WTC11 (cell line): ENCODE data around the gene HJURP.
A peak's percentile ranks its signal among the peaks of the same experiment; 100 is the strongest.

Experiments used
- CREB1 ChIP-seq: sonication (generic); formaldehyde crosslinking; IDR thresholded peaks from 2 replicates; pipeline ENCODE4 v1.8.0; 2023; ENCODE audit warnings: mild to moderate bottlenecking, missing genetic modification reagents
- CREM ChIP-seq: sonication (generic); formaldehyde crosslinking; IDR thresholded peaks from 2 replicates; pipeline ENCODE4 v1.8.1; 2022; ENCODE audit warnings: mild to moderate bottlenecking, missing genetic modification reagents, moderate library complexity
- IRF2 ChIP-seq: sonication (generic); formaldehyde crosslinking; IDR thresholded peaks from 2 replicates; pipeline ENCODE4 v1.8.0; 2022; ENCODE audit warnings: low read depth, missing genetic modification reagents, borderline replicate concordance
- JUN ChIP-seq: sonication (generic); formaldehyde crosslinking; IDR thresholded peaks from 2 replicates; pipeline ENCODE4 v1.8.0; 2023; ENCODE audit warnings: mild to moderate bottlenecking, missing genetic modification reagents
- NFE2L1 ChIP-seq: sonication (generic); formaldehyde crosslinking; IDR thresholded peaks from 2 replicates; pipeline ENCODE4 v1.8.1; 2023; ENCODE audit warnings: missing genetic modification reagents
- ZNF232 ChIP-seq: sonication (generic); formaldehyde crosslinking; IDR thresholded peaks from 2 replicates; pipeline ENCODE4 v1.8.0; 2022; ENCODE audit warnings: mild to moderate bottlenecking, missing genetic modification reagents
- ZNF263 ChIP-seq: sonication (generic); formaldehyde crosslinking; IDR thresholded peaks from 2 replicates; pipeline ENCODE4 v1.8.1; 2022; ENCODE audit warnings: low read depth, mild to moderate bottlenecking, moderate library complexity, missing genetic modification reagents
- TF ChIP-seq, protein P1 (sequence below): fragments of 200-600 bp; IDR thresholded peaks from 2 replicates; pipeline ENCODE4 v1.8.0; 2022; ENCODE audit warnings: antibody characterized with exemption
- TF ChIP-seq, protein P2 (sequence below): sonication (generic); formaldehyde crosslinking; IDR thresholded peaks from 2 replicates; pipeline ENCODE4 v1.8.0; 2023; ENCODE audit warnings: missing genetic modification reagents
- TF ChIP-seq, protein P3 (sequence below): sonication (generic); formaldehyde crosslinking; IDR thresholded peaks from 2 replicates; pipeline ENCODE4 v1.8.1; 2023; ENCODE audit warnings: mild to moderate bottlenecking, missing genetic modification reagents, borderline replicate concordance
- TF ChIP-seq, protein P4 (sequence below): sonication (generic); formaldehyde crosslinking; IDR thresholded peaks from 2 replicates; pipeline ENCODE4 v1.8.1; 2023; ENCODE audit warnings: mild to moderate bottlenecking, missing genetic modification reagents
- TF ChIP-seq, protein P5 (sequence below): sonication (generic); formaldehyde crosslinking; IDR thresholded peaks from 2 replicates; pipeline ENCODE4 v1.8.1; 2022; ENCODE audit warnings: mild to moderate bottlenecking, missing genetic modification reagents, moderate library complexity, borderline replicate concordance

DNA sequence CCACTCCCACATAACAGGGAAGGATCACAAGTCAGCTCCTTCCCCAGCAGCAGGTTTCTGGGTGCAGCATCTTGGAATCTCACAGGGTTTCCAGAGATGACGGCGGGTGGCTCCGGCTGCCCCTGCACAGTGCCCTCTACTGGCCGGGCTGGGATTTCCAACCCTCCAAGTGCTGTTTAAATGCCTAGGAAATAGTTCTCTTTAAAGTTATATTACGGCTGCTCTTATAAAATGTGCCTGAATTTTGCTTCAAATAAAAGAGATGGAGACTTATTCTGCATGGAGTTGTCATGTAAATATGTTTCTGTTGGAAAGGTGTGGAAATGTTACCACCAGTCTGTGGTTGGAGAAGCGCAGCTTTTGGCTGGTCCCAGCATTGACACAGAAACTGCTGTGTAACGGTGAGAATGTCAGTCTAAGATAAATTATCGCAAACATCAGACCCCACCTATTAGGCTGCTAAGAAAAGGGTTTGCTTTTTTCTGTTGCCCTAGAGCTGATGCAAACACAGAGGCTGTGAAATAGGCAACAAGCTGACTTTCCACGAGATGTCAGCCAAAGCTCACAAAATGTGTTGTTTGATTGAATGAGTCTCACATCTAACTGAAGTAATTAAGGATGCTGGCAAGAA is 3.3 kb upstream of the HJURP start:
- TF ChIP-seq, protein P1, sequence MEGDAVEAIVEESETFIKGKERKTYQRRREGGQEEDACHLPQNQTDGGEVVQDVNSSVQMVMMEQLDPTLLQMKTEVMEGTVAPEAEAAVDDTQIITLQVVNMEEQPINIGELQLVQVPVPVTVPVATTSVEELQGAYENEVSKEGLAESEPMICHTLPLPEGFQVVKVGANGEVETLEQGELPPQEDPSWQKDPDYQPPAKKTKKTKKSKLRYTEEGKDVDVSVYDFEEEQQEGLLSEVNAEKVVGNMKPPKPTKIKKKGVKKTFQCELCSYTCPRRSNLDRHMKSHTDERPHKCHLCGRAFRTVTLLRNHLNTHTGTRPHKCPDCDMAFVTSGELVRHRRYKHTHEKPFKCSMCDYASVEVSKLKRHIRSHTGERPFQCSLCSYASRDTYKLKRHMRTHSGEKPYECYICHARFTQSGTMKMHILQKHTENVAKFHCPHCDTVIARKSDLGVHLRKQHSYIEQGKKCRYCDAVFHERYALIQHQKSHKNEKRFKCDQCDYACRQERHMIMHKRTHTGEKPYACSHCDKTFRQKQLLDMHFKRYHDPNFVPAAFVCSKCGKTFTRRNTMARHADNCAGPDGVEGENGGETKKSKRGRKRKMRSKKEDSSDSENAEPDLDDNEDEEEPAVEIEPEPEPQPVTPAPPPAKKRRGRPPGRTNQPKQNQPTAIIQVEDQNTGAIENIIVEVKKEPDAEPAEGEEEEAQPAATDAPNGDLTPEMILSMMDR: peak; percentile 77
- TF ChIP-seq, protein P2, sequence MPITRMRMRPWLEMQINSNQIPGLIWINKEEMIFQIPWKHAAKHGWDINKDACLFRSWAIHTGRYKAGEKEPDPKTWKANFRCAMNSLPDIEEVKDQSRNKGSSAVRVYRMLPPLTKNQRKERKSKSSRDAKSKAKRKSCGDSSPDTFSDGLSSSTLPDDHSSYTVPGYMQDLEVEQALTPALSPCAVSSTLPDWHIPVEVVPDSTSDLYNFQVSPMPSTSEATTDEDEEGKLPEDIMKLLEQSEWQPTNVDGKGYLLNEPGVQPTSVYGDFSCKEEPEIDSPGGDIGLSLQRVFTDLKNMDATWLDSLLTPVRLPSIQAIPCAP (CRISPR knock-in tag): no peak
- TF ChIP-seq NFE2L1 (no peak), ZNF232 (CRISPR knock-in tag) (no peak), CREB1 (no peak), JUN (CRISPR knock-in tag) (no peak), IRF2 (CRISPR knock-in tag) (no peak), ZNF263 (CRISPR knock-in tag) (no peak), CREM (CRISPR knock-in tag) (no peak)
- TF ChIP-seq, protein P3, sequence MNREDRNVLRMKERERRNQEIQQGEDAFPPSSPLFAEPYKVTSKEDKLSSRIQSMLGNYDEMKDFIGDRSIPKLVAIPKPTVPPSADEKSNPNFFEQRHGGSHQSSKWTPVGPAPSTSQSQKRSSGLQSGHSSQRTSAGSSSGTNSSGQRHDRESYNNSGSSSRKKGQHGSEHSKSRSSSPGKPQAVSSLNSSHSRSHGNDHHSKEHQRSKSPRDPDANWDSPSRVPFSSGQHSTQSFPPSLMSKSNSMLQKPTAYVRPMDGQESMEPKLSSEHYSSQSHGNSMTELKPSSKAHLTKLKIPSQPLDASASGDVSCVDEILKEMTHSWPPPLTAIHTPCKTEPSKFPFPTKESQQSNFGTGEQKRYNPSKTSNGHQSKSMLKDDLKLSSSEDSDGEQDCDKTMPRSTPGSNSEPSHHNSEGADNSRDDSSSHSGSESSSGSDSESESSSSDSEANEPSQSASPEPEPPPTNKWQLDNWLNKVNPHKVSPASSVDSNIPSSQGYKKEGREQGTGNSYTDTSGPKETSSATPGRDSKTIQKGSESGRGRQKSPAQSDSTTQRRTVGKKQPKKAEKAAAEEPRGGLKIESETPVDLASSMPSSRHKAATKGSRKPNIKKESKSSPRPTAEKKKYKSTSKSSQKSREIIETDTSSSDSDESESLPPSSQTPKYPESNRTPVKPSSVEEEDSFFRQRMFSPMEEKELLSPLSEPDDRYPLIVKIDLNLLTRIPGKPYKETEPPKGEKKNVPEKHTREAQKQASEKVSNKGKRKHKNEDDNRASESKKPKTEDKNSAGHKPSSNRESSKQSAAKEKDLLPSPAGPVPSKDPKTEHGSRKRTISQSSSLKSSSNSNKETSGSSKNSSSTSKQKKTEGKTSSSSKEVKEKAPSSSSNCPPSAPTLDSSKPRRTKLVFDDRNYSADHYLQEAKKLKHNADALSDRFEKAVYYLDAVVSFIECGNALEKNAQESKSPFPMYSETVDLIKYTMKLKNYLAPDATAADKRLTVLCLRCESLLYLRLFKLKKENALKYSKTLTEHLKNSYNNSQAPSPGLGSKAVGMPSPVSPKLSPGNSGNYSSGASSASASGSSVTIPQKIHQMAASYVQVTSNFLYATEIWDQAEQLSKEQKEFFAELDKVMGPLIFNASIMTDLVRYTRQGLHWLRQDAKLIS (CRISPR knock-in tag): no peak
- TF ChIP-seq, protein P4, sequence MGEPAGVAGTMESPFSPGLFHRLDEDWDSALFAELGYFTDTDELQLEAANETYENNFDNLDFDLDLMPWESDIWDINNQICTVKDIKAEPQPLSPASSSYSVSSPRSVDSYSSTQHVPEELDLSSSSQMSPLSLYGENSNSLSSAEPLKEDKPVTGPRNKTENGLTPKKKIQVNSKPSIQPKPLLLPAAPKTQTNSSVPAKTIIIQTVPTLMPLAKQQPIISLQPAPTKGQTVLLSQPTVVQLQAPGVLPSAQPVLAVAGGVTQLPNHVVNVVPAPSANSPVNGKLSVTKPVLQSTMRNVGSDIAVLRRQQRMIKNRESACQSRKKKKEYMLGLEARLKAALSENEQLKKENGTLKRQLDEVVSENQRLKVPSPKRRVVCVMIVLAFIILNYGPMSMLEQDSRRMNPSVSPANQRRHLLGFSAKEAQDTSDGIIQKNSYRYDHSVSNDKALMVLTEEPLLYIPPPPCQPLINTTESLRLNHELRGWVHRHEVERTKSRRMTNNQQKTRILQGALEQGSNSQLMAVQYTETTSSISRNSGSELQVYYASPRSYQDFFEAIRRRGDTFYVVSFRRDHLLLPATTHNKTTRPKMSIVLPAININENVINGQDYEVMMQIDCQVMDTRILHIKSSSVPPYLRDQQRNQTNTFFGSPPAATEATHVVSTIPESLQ (CRISPR knock-in tag): no peak
- TF ChIP-seq, protein P5, sequence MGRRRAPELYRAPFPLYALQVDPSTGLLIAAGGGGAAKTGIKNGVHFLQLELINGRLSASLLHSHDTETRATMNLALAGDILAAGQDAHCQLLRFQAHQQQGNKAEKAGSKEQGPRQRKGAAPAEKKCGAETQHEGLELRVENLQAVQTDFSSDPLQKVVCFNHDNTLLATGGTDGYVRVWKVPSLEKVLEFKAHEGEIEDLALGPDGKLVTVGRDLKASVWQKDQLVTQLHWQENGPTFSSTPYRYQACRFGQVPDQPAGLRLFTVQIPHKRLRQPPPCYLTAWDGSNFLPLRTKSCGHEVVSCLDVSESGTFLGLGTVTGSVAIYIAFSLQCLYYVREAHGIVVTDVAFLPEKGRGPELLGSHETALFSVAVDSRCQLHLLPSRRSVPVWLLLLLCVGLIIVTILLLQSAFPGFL: no peak
